NCI-H345 treated with DMSO at 0.1 percent for 48 hours (cell line): Measurements from ENCODE around the gene TTLL11.

Experiments
- DNase-seq: peaks from one replicate; lab custom pipeline; 2025; ENCODE audit not compliant: unreplicated experiment; lab: John Stamatoyannopoulos, UW

The TTLL11 gene

GRCh38 chr9:122053567-122054350 lies 39.3 kb downstream of the TTLL11 start:
- no peak for DNase-seq

GRCh38 chr9:122053064-122053463 lies 40.0 kb downstream of the TTLL11 start:
- DNase-seq: no peak

- no peak for DNase-seq
Measured at GRCh38 chr9:122051351-122052321, 41.5 kb downstream of the TTLL11 start.

- no peak for DNase-seq
Measured at GRCh38 chr9:122050167-122050566, 42.9 kb downstream of the TTLL11 start.

GRCh38 chr9:122042056-122042455 lies 51.1 kb downstream of the TTLL11 start:
- no peak for DNase-seq

- DNase-seq: no peak
Measured at GRCh38 chr9:122040561-122041242, 52.4 kb downstream of the TTLL11 start.

GRCh38 chr9:122039234-122039633 lies 53.9 kb downstream of the TTLL11 start:
- no peak for DNase-seq

GRCh38 chr9:122036988-122037387 lies 56.1 kb downstream of the TTLL11 start:
- no peak for DNase-seq

GRCh38 chr9:122036408-122036807 lies 56.7 kb downstream of the TTLL11 start:
- no peak for DNase-seq

GRCh38 chr9:122033775-122034373 lies 59.2 kb downstream of the TTLL11 start:
- DNase-seq: no peak

- no peak for DNase-seq
Measured at GRCh38 chr9:122032346-122032745, 60.8 kb downstream of the TTLL11 start.

GRCh38 chr9:122031776-122032175 lies 61.3 kb downstream of the TTLL11 start:
- DNase-seq: no peak

- no peak for DNase-seq
Measured at GRCh38 chr9:122031157-122031556, 62.0 kb downstream of the TTLL11 start.

- no peak for DNase-seq
Measured at GRCh38 chr9:122030357-122030756, 62.8 kb downstream of the TTLL11 start.

- no peak for DNase-seq
Measured at GRCh38 chr9:122029898-122030297, 63.2 kb downstream of the TTLL11 start.

- no peak for DNase-seq
Measured at GRCh38 chr9:122028089-122028488, 65.0 kb downstream of the TTLL11 start.

- no peak for DNase-seq
Measured at GRCh38 chr9:122020398-122020797, 72.7 kb downstream of the TTLL11 start.

- no peak for DNase-seq
Measured at GRCh38 chr9:122016744-122017143, 76.4 kb downstream of the TTLL11 start.

- no peak for DNase-seq
Measured at GRCh38 chr9:122016309-122016708, 76.8 kb downstream of the TTLL11 start.

GRCh38 chr9:122015170-122015821 lies 77.8 kb downstream of the TTLL11 start:
- no peak for DNase-seq
